ENCODE data around the gene TNIK. TPM values are rescaled to one million over a fixed set of nuclear protein-coding genes. Genes with fewer than 3 reads are reported as not detected.
A peak's percentile ranks its signal among the peaks of the same experiment; 100 is the strongest.

Gene TNIK
- total RNA-seq: 10 to 100 TPM in 4 of 5 donors, 1 to 10 TPM in 1; 2.9 to 40.2 (median 19.6) TPM
- polyA plus RNA-seq: 1 to 10 TPM; 2.1 to 3.8 (median 3.4) TPM
- long read RNA-seq, donor 1: 0 reads
- long read RNA-seq, donor 2, partial matches to known transcripts: 0 of 1 reads
- long read RNA-seq, donor 2, other reads (novel, unspliced or antisense): 0 of 1 reads
- long read RNA-seq, donor 3: 0 reads
- long read RNA-seq, donor 4, partial matches to known transcripts: 0 of 1 reads
- long read RNA-seq, donor 4, other reads (novel, unspliced or antisense): 0 of 1 reads
- long read RNA-seq, donor 5: 0 reads
- long read RNA-seq, donor 6: 0 reads
- long read RNA-seq, donor 7, partial matches to known transcripts: 0 of 1 reads
- long read RNA-seq, donor 7, other reads (novel, unspliced or antisense): 0 of 1 reads
- long read RNA-seq, donor 8: 0 reads
- long read RNA-seq, donor 9: 0 reads
- long read RNA-seq, donor 10: 0 reads

GRCh38 chr3:171459942-171460724 is at the start of gene TNIK:
Gene TNIK (minus strand): TSS chr3:171460405. CDS start chr3:171460063, 342 bp downstream.
- H3K4me3 ChIP-seq: peak within 1 kb of the TSS; percentile 80 to 97 (median 84)
- no peaks in the 10 kb centered on the region for H3K36me3 ChIP-seq
- peaks cover 11 to 47% (median 32%) of the 10 kb centered on the region in 4 donors for H3K4me1 ChIP-seq
- H3K27ac ChIP-seq: peak within 1 kb of the TSS; percentile 57 to 89 (median 86)
- no peaks in the 10 kb centered on the region for H3K9me3 ChIP-seq
- TF ChIP-seq CTCF (IDR thresholded peaks at IDR 0.05): peak in 2 of 7 experiments; percentile 9 to 25
- no peak for TF ChIP-seq EP300 (IDR thresholded peaks at IDR 0.05)
- no peak for TF ChIP-seq POLR2A (IDR thresholded peaks at IDR 0.05)
- peak in 2 of 3 donors; percentile 70 to 72 for TF ChIP-seq POLR2AphosphoS5 (IDR thresholded peaks at IDR 0.05)
- no peaks in the 10 kb centered on the region for H3K27me3 ChIP-seq
- intact Hi-C loops (cut with DNase I; ENCODE audit: low total_unique reads): no loop called here
- WGBS, 5 donors: 0 to 1% (median 0%) methylated on average over 30 to 55 of the region's 55 CpGs
- peak; percentile 87 to 96 for DNase-seq

- Histone ChIP-seq H3K27ac (no peak overlapping the region), H3K27me3 (no peaks in the 10 kb centered on the region), H3K4me3 (no peak overlapping the region), H3K36me3 (no peaks in the 10 kb centered on the region), H3K9me3 (no peaks in the 10 kb centered on the region), H3K4me1 (no peaks in the 10 kb centered on the region)
- no peak for DNase-seq
- intact Hi-C loops (cut with DNase I; ENCODE audit: low total_unique reads): no loop called here
- no peak for TF ChIP-seq POLR2AphosphoS5 (IDR thresholded peaks at IDR 0.05)
- 74 to 88% (median 84%) methylated on average over 2 of the region's 2 CpGs for WGBS, 5 donors
Measured at GRCh38 chr3:171508676-171509075, 48.5 kb upstream of the TNIK start.

GRCh38 chr3:171508206-171508605 is 48.0 kb upstream of the TNIK start:
- intact Hi-C loops (cut with DNase I; ENCODE audit: low total_unique reads): no loop called here
- H3K27me3 ChIP-seq: no peaks in the 10 kb centered on the region
- no peaks in the 10 kb centered on the region for H3K9me3 ChIP-seq
- no peaks in the 10 kb centered on the region for H3K4me1 ChIP-seq
- H3K4me3 ChIP-seq: no peak overlapping the region
- no peak for DNase-seq
- no peaks in the 10 kb centered on the region for H3K36me3 ChIP-seq
- WGBS, 5 donors: 33 to 61% (median 38%) methylated on average over 3 of the region's 3 CpGs
- H3K27ac ChIP-seq: no peak overlapping the region
- no peak for TF ChIP-seq POLR2AphosphoS5 (IDR thresholded peaks at IDR 0.05)
- TF ChIP-seq EP300 (IDR thresholded peaks at IDR 0.05): no peak
- no peak for TF ChIP-seq POLR2A (IDR thresholded peaks at IDR 0.05)
- no peak for TF ChIP-seq CTCF (IDR thresholded peaks at IDR 0.05)

GRCh38 chr3:171506743-171507319 is 46.6 kb upstream of the TNIK start:
- no peak for DNase-seq
- Histone ChIP-seq H3K4me1 (no peaks in the 10 kb centered on the region), H3K4me3 (no peak overlapping the region), H3K27ac (no peak overlapping the region), H3K27me3 (no peaks in the 10 kb centered on the region), H3K36me3 (no peaks in the 10 kb centered on the region), H3K9me3 (no peaks in the 10 kb centered on the region)
- 74 to 84% (median 82%) methylated on average over 5 of the region's 5 CpGs for WGBS, 5 donors
- intact Hi-C loops (cut with DNase I; ENCODE audit: low total_unique reads): no loop called here
- TF ChIP-seq EP300 (IDR thresholded peaks at IDR 0.05): no peak
- TF ChIP-seq POLR2A (IDR thresholded peaks at IDR 0.05): no peak
- no peak for TF ChIP-seq CTCF (IDR thresholded peaks at IDR 0.05)
- no peak for TF ChIP-seq POLR2AphosphoS5 (IDR thresholded peaks at IDR 0.05)

Data from stomach (tissue), 19 donors.